HG03135 (cell line): Measurements from ENCODE around the gene DCTPP1.

Source experiments
- ATAC-seq: cut with Tn5 transposase; IDR thresholded peaks from one replicate; pipeline ENCODE4 v1.9.1; 2021; ENCODE audit warnings: mild to moderate bottlenecking, moderate library complexity; ENCODE audit not compliant: unreplicated experiment

Gene DCTPP1

GRCh38 chr16:30382111-30382881 is 47.5 kb downstream of the DCTPP1 start, which contains the start of gene SEPTIN1:
Gene SEPTIN1 (minus strand): TSS chr16:30382561. CDS start chr16:30382542, 19 bp downstream.
- ATAC-seq = no peak

- no peak for ATAC-seq
Measured at GRCh38 chr16:30381291-30382041, 48.4 kb downstream of the DCTPP1 start.

- ATAC-seq = no peak
Measured at GRCh38 chr16:30380803-30381208, 49.0 kb downstream of the DCTPP1 start.

- no peak for ATAC-seq
Measured at GRCh38 chr16:30380072-30380802, 49.6 kb downstream of the DCTPP1 start.

- ATAC-seq = no peak
Measured at GRCh38 chr16:30379158-30379783, 50.6 kb downstream of the DCTPP1 start.

- ATAC-seq = peak; percentile 83
Measured at GRCh38 chr16:30378236-30379157, 51.3 kb downstream of the DCTPP1 start.

GRCh38 chr16:30377812-30378235 is 52.0 kb downstream of the DCTPP1 start:
- ATAC-seq = peak; percentile 33

GRCh38 chr16:30377050-30377811 is 52.6 kb downstream of the DCTPP1 start:
- no peak for ATAC-seq

- ATAC-seq = no peak
Measured at GRCh38 chr16:30376461-30376902, 53.3 kb downstream of the DCTPP1 start.

GRCh38 chr16:30375864-30376263 is 54.0 kb downstream of the DCTPP1 start:
- ATAC-seq = no peak

- no peak for ATAC-seq
Measured at GRCh38 chr16:30374538-30374937, 55.3 kb downstream of the DCTPP1 start, which contains the start of gene MYL11. Gene MYL11 (plus strand): TSS chr16:30374802. CDS start chr16:30374858, 56 bp downstream.
